Activated B cell treated with CpG ODN at 0.5 μM for 24 hours (primary cell): ENCODE results near the gene IGF1. TPM values are rescaled to one million over a fixed set of nuclear protein-coding genes. Genes with fewer than 3 reads are reported as not detected.

Source experiments
- ATAC-seq: fragments of 200-7000 bp; cut with Tn5 transposase; one replicate; pipeline ENCODE4 v1.10.0; 2021; ENCODE audit warnings: low read depth, mild to moderate bottlenecking, moderate library complexity
- CTCF ChIA-PET: fragments of 350-600 bp; sonication (Branson Sonifier 250); formaldehyde crosslinking; loops from one replicate; lab custom pipeline; 2021; ENCODE audit warnings: antibody characterized with exemption; lab: Charles Lee
- POLR2A ChIA-PET: fragments of 350-600 bp; sonication (Branson Sonifier 250); formaldehyde crosslinking; loops from one replicate; lab custom pipeline; 2021; ENCODE audit warnings: antibody characterized with exemption; lab: Charles Lee
- DNase-seq: peaks from one replicate; pipeline ENCODE4 v3.0.0; 2022
- H3K27ac Mint-ChIP-seq: one replicate; pipeline ENCODE4 v1.8.0; 2020; ENCODE audit warnings: mixed read lengths
- H3K27me3 Mint-ChIP-seq: one replicate; pipeline ENCODE4 v1.8.0; 2021; ENCODE audit warnings: mixed read lengths
- H3K36me3 Mint-ChIP-seq: one replicate; pipeline ENCODE4 v1.8.0; 2021; ENCODE audit warnings: low read depth, mixed read lengths
- H3K4me1 Mint-ChIP-seq: one replicate; pipeline ENCODE4 v1.8.0; 2021; ENCODE audit warnings: mixed read lengths
- H3K4me3 Mint-ChIP-seq: one replicate; pipeline ENCODE4 v1.8.0; 2020; ENCODE audit warnings: mild to moderate bottlenecking, mixed read lengths
- H3K9me3 Mint-ChIP-seq: one replicate; pipeline ENCODE4 v1.8.0; 2020; ENCODE audit warnings: mixed read lengths
- intact Hi-C: fragments of 100-400 bp; cut with micrococcal nuclease; formaldehyde crosslinking; loops from one replicate; pipeline ENCODE4 v1.15.1; 2024
- total RNA-seq: library from RNA; stranded (reverse); gene quantifications from 2 replicates; pipeline ENCODE4 v1.2.3, GENCODE V29; 2022
- TF ChIP-seq, protein P1 (sequence below): fragments of 200-600 bp; IDR thresholded peaks from one replicate; pipeline ENCODE4 v1.8.0; 2022; ENCODE audit warnings: antibody characterized with exemption, mild to moderate bottlenecking

IGF1 gene
- total RNA-seq, 1 donor from 2014 or later: not detected

DNA sequence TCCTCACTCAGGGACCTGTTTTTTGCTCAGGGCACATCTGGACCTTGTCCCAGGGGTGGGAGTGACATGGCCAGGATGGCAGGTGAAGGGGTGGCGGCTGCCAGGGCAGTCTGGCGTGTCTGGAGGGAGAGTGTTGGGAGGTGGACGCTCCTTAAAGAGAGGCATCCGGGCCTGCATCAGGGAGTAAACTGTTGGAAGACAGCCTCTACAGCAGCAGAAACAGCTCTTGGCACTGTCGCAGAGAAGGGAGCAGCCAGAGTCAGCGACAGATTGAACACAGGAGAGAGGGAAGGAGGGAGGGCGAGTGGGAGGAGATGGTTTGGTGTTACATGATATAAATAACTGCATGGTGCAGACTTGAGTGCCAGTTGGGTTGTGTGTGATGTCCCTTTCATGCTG lies 52.8 kb downstream of the IGF1 start:
- DNase-seq (no peak), ATAC-seq (no peak)
- intact Hi-C loops: no loop called here
- TF ChIP-seq, protein P1, sequence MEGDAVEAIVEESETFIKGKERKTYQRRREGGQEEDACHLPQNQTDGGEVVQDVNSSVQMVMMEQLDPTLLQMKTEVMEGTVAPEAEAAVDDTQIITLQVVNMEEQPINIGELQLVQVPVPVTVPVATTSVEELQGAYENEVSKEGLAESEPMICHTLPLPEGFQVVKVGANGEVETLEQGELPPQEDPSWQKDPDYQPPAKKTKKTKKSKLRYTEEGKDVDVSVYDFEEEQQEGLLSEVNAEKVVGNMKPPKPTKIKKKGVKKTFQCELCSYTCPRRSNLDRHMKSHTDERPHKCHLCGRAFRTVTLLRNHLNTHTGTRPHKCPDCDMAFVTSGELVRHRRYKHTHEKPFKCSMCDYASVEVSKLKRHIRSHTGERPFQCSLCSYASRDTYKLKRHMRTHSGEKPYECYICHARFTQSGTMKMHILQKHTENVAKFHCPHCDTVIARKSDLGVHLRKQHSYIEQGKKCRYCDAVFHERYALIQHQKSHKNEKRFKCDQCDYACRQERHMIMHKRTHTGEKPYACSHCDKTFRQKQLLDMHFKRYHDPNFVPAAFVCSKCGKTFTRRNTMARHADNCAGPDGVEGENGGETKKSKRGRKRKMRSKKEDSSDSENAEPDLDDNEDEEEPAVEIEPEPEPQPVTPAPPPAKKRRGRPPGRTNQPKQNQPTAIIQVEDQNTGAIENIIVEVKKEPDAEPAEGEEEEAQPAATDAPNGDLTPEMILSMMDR: no peak
- H3K9me3 Mint-ChIP-seq: no peaks in the 10 kb centered on the region
- no peaks in the 10 kb centered on the region for H3K4me1 Mint-ChIP-seq
- no peaks in the 10 kb centered on the region for H3K36me3 Mint-ChIP-seq
- no peak overlapping the region for H3K27ac Mint-ChIP-seq
- no peaks in the 10 kb centered on the region for H3K27me3 Mint-ChIP-seq
- POLR2A ChIA-PET: no interaction called here
- CTCF ChIA-PET: no interaction called here
- no peak overlapping the region for H3K4me3 Mint-ChIP-seq

DNA sequence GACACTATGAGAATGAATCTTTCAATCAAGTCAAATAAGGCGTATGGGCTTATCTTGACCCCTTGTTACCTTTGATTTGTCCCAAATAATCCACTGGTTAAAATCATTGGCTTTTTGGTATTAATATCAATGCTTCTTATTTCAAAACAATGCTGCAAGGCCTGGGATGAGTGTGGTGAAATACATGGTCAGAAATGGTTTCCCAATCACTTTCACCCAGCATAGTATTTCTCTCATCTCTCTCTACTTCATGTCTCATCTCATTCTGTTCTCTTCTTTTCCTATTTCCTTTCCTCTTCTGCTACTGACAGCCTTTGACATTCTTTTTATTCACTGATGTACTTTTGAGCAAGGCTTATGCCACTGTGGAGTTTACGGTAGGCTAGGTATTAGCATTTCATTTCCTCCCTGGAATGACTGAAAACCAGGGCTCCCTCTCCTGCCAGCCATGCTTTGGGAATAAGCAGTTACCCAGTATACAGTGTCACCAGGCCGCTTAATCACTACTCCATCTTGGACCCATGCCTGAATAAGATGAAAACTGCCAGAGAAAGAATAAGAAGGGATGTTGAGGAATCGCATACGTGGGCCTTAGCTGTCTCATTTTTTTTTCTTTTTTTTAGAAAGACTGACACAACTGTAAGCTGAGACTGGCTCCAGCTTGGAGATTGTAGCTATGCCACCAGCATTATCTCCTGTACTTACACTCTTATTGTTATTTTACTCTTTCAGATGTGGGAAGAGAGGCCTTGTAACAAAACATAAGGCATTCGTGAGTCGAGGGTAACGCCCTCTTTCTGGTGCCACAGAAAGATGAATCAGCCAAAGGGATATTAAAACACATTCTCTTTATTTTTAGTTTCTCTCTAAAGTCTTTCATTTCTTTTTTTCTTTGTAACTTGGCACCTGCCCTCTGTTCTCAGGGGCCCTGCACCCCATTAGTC lies 53.5 kb downstream of the IGF1 start:
- Mint-ChIP-seq H3K27ac (no peak overlapping the region), H3K36me3 (no peaks in the 10 kb centered on the region), H3K4me1 (no peaks in the 10 kb centered on the region), H3K9me3 (no peaks in the 10 kb centered on the region), H3K4me3 (no peak overlapping the region), H3K27me3 (no peaks in the 10 kb centered on the region)
- ATAC-seq: no peak
- intact Hi-C loops: no loop called here
- TF ChIP-seq, protein P1: no peak
- no peak for DNase-seq
- ChIA-PET CTCF (no interaction called here), POLR2A (no interaction called here)

DNA sequence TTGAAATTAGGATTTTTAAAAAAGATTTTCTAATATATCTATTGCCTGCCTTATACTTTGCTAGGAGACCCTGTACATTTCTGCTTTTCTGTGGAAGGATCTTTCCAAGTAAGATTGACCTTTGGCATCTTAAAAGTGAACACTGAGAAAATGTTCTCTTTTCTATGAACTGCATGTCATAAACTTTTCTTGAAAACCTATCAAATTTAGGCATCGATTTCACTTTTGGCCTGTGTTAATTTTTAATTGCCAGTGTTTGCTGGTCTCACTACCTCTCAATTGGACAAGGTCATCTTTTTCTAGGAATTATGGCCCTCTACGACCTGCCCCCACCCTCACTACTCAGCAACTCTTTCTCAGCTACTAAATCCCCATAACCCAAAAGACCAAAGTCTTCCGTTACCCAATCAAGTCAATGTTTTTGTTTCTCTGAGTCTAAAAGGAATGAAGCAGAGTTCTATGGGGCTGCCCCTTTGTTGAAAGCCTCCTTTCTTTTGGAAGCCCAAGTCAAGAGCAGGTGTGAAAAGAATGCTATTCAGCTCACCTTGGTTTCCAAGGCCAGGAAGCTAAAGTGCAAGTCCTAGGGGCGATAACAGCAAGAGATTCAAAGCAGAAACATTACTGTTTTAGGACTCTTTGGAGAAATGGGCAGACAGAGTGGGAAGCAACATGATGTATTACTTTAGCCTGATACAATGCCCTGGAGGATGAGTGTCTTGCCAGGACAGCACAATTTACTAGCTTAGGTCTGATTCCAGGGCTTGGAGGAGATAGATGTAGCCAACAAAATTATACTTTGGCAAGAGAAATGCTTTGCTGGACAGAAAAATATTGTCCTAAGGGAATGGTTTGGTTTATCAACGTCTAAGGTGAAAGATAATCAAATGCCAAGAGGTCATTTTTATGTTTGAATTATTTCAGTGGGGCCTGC lies 55.0 kb downstream of the IGF1 start:
- TF ChIP-seq, protein P1: no peak
- Mint-ChIP-seq H3K9me3 (no peaks in the 10 kb centered on the region), H3K27ac (no peak overlapping the region), H3K27me3 (no peaks in the 10 kb centered on the region), H3K4me1 (no peaks in the 10 kb centered on the region), H3K4me3 (no peak overlapping the region), H3K36me3 (no peaks in the 10 kb centered on the region)
- intact Hi-C loops: no loop called here
- no peak for ATAC-seq
- ChIA-PET POLR2A (no interaction called here), CTCF (no interaction called here)
- no peak for DNase-seq

DNA sequence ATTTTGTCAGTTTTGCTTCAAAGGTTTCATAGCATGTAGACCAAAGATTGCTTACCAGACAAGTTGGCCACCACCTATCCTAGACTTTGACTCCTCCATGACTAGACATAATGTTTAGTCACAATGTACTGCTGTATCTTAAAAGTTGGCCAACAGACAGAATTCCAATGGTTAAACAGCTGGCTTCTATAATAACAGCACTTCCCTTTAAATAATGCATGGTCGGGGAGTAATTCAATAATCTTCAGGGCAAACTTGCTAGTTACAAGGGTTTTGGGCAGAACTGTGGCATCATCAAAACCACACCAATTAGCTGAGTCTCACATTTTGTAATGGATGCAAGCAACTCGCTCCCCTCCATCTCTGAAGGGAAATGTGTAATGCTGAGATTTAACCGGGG lies 56.9 kb downstream of the IGF1 start:
- ChIA-PET CTCF (no interaction called here), POLR2A (no interaction called here)
- Mint-ChIP-seq H3K9me3 (no peaks in the 10 kb centered on the region), H3K36me3 (no peaks in the 10 kb centered on the region), H3K4me3 (no peak overlapping the region), H3K27ac (no peak overlapping the region), H3K4me1 (no peaks in the 10 kb centered on the region), H3K27me3 (no peaks in the 10 kb centered on the region)
- ATAC-seq (no peak), DNase-seq (no peak)
- intact Hi-C loops: no loop called here
- TF ChIP-seq, protein P1: no peak
